NCI-H1694 (cell line): ENCODE data around the gene NAXE.
"Not testable (repeated sequence)": the region's sequence is repeated elsewhere in the genome, so short reads cannot be mapped to it uniquely, and the experiment has no call there.

Experiments
- DNase-seq: peaks from one replicate; lab custom pipeline; 2025; lab: John Stamatoyannopoulos, UW

The NAXE gene

GRCh38 chr1:156571261-156571852 is 20.2 kb upstream of the NAXE start:
- DNase-seq: no peak

DNA sequence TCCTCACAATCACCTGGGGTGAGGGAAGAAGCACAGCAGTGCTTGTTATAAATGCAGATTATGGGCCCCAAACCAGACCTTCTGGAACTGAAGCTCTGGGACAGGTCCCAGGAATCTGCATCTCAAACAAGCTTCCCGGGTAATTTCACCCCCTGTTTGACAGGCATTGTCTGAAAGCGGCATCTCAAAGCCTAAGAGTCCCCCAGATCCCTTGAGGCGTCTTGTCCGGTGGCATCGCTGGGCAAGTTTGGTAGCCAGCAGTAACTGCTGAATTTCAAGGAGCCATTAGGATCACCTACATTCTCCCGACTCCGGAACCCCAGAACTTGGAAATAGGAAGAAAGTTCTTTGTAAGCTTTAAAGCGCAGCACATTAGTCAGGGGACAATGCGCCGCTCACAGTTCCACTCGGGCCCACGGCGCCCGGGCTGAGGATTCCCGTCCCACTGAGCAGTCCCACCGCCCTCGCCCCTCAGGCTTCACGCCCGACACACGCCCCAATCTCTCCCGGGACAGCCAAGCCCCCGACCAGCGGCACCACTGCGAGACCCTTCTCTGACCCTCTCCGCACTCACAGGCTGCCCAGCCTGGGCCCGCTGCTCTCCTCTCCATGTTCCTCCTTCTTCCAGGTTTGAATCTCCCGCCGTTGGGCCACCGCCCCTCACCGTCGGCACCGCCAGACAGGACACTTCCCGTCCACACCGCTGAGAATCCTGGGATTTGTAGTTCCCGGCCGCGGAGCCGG is 19.5 kb upstream of the NAXE start, which contains the start of gene IQGAP3:
Gene IQGAP3 (minus strand): TSS at position 647 of the 744 bp plus-strand sequence. CDS start 36 bp downstream, at position 611.
- peak; percentile 88 for DNase-seq

DNA sequence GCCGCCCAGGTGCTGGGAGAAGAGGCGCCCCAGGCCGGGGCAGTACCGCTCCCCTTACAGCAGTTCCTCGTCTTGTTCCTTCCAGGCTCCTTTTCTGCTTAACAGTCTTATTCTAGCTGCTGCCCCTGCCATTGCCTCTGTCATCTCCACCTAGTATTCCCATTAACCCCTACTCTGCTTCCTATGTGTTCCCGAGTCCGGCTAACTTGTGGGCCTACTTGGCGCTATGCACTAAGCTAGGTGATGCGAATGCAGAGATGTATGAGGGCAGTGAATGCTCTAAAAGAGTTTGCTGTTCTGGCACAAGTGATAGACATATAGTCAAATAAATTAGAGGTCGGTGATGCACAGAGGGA is 18.9 kb upstream of the NAXE start:
- no peak for DNase-seq

- DNase-seq: no peak
Measured at GRCh38 chr1:156574039-156574633, 17.4 kb upstream of the NAXE start.

GRCh38 chr1:156577550-156577949 is 14.0 kb upstream of the NAXE start:
- no peak for DNase-seq

- DNase-seq: no peak
Measured at GRCh38 chr1:156578055-156578454, 13.5 kb upstream of the NAXE start.

GRCh38 chr1:156579472-156579871 is 12.1 kb upstream of the NAXE start, which contains the start of gene TTC24:
TSS of gene TTC24 (plus strand) at chr1:156579723. CDS start at chr1:156581365, 1,642 bp downstream.
- no peak for DNase-seq

GRCh38 chr1:156581661-156582387 is 9.8 kb upstream of the NAXE start:
- no peak for DNase-seq

- no peak for DNase-seq
Measured at GRCh38 chr1:156582388-156583017, 9.1 kb upstream of the NAXE start.

- DNase-seq: peak; percentile 73
Measured at GRCh38 chr1:156583821-156584622, 7.6 kb upstream of the NAXE start.

DNA sequence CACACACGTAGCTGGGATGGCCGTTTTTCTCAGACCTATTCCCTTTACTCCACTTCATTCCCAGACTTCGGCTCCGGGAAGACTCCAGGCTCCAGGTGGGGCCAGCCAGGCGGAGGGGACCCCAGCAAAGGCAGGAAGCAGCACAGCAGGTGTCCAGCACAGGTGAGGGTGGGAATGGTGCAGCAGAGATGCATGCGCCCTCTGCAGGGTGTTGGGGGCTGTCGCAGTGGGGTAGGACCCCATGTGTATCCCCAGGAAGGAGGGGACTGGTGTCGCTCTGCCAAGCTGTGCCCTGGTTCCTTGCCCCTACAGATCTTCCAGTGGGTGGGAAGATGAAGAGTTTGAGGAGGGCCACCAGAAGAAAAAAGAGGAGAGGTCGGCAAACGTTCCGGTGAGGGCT is 6.8 kb upstream of the NAXE start:
- DNase-seq: no peak

- DNase-seq: no peak
Measured at GRCh38 chr1:156586323-156586722, 5.3 kb upstream of the NAXE start.

GRCh38 chr1:156586892-156587477 is 4.6 kb upstream of the NAXE start:
- no peak for DNase-seq

GRCh38 chr1:156587927-156588326 is 3.6 kb upstream of the NAXE start:
- DNase-seq: not testable (repeated sequence)

DNA sequence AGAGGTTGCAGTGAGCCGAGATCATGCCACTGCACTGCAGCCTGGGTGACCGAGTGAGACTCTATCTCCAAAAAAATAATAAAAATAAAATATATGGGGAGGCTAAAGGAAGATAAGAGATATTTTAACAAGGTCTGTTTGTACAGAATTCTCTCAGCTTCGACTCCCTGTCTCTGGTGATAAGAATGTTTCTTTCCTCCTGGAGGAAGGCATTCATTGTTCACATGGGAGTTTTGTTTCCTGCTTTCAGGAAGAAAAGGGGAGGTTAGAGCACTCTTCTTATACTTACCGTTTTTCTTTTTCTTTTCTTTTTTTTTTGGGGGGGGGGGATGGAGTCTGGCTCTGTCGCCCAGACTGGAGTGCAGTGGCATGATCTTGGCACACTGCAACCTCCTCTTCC is 2.0 kb upstream of the NAXE start:
- DNase-seq: no peak

DNA sequence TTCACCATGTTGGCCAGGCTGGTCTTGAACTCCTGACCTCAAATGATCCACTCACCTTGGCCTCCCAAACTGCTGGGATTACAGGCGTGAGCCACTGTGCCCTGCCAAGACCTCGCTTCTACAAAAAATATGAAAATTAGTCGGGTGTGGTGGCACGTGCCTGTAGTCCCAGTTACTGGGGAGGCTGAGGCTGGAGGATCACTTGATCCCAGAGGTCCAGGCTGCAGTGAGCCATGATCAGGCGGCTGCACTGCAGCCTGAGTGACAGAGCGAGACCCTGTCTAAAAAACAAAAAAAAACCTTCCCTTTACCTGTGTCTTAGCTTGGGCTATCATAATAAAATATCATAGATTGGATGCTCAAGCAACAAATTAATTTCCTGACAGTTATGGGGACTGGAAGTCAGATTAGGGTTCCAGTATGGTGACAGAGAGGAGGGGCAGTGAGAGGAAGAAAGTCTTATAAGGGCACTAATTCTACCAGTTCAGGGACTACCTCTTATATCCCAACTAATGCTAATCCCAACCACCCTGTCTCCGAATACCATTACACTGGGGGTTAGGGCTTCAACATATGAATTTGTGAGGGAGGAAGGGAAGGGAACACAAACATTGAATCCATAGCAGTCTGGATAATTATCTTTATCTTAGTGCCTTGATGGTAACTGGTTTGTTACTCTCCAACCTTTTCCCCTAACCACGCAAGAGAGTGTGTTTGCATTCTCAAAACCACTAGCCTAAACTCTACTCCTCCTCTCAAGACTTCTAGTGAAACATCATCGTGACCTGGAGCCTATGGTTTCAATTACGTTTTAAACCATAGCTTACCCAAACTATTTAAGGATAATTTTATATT is 1.0 kb upstream of the NAXE start:
- no peak for DNase-seq

DNA sequence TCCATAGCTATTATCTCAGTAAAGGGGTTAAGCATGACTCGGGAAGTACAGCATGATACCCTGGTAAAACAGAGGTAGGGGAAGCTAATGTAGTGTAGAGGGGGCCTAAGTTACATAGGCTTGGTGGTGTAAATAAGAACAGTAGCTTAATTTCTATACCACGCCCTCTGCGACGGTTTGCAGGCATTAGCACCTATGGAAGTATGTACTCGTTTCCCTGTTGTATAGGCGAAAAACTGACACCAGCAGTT is 470 bp upstream of the NAXE start:
- DNase-seq: no peak

GRCh38 chr1:156592158-156592909 is 758 bp downstream of the NAXE start:
- DNase-seq: no peak

DNA sequence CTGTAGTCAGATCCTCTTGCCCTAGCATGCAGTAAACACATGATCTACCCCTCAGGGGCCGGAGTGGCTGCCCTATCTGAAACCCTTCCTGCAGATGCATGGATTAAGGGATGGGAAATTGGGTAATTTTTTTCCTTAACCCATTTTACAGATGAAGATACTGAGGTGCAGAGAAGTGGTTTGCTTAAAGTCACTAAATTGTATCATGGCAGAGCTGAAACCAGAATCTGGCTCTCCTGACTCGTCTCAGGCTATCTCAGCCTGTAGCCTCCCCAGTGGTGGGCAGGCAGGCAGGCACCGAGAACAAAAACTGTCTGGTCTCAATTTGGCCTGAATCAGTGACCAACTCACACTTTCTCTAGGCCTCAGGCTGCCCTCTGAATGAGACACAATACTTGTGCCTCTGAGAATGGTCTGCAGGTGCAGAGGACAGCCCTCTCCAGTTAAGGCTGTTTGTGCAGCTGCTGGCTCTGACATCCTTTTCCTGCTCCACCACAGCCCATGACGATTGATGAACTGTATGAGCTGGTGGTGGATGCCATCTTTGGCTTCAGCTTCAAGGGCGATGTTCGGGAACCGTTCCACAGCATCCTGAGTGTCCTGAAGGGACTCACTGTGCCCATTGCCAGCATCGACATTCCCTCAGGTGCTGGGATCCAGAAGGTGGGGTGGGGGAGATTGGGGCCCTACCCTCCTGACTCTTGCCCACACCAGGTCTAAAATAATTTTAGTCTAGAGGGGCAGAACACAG is 1.5 kb downstream of the NAXE start:
- DNase-seq: no peak
